Activated CD8-positive, alpha-beta memory T cell treated with anti-CD3 and anti-CD28 coated beads for 48 hours (primary cell): Measurements from ENCODE around the gene CCDC184.
"Not testable (repeated sequence)": the region's sequence is repeated elsewhere in the genome, so short reads cannot be mapped to it uniquely, and the experiment has no call there.

Source experiments
- DNase-seq, 3 experiments: peaks; one replicate each; pipeline ENCODE4 v3.0.0-alpha.2; 2020; ENCODE audit warnings: low read depth in 2 of 3, low spot score in 2 of 3

The CCDC184 gene

GRCh38 chr12:48183091-48183875 is at the start of gene CCDC184:
Gene CCDC184 (plus strand): TSS chr12:48183644. CDS start chr12:48184123, 479 bp downstream.
- DNase-seq: peak; percentile 27 to 45 (median 32)

GRCh38 chr12:48135027-48135426 is 48.4 kb upstream of the CCDC184 start:
- no peak for DNase-seq

GRCh38 chr12:48142818-48143674 is 40.4 kb upstream of the CCDC184 start:
- no peak for DNase-seq

- DNase-seq: no peak
Observed at GRCh38 chr12:48143898-48144297, 39.5 kb upstream of the CCDC184 start.

GRCh38 chr12:48145981-48146380 is 37.5 kb upstream of the CCDC184 start:
- DNase-seq: no peak

DNA sequence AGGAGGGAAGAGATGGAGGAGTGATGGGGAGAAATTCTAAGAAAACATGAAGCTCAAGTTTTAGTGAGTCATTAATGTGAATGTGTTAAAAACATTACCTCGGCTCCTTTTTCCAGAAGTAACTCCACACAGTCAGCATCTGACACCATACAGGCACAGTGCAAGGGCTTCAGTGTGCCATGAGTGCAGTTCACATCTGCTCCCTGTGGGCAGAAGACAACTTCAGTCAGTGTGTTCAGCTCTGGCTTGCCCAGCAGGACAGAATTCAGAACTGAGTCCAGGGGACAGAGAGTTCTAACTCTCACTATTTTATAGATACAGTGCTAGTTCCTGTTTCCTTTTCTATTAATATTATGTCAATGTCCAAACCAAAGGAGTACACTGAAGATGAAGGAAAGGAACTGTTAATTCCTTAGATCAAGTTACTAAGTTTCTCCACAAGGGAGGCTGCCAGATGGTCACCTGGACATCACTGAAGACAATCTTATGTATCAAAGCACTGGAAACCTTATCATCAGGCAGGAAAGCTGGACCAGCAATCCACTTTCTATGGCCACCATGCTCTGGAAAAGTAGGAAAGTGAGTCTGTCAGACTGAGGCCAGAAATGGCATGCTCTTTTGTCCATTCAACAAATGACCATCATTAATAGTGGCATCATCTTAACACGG is 32.2 kb upstream of the CCDC184 start:
- no peak for DNase-seq

DNA sequence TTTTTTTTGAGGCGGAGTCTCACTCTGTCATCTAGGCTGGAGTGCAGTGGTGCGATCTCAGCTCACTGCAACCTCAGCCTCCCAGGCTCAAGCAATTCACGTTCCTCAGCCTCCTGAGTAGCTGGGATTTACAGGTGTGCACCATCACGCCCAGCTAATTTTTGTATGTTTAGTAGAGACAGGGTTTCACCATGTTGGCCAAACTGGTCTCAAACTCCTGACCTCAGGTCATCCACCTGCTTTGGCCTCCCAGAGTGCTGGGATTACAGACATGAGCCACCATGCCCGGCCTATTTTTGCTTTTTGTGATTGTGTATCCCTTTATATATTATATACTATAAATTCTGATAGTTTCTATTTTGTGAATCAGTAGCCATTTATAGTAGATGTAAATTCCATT is 27.7 kb upstream of the CCDC184 start:
- not testable (repeated sequence) for DNase-seq

DNA sequence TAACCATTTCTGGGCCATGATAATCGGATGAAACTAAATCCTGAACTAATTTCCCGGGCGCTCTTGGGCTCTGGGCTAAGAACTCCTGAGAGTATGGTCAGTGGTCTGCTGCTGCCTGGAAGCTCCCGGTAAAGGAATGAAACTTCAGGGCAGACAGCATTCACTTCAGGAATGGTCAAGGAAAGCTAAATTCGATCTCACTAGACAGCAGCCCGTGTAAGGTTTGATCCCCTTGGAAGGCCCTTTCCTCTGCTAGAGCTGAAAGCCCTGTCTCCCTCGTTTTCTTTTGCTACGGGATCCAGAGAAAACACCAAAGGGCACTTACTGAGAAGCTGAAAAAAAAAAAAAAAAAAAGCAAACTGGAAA is 26.8 kb upstream of the CCDC184 start:
- DNase-seq: no peak

GRCh38 chr12:48157018-48157888 is 26.2 kb upstream of the CCDC184 start, which contains the start of gene ASB8:
Gene ASB8 (minus strand): TSS chr12:48157515. CDS start chr12:48153496, 4,019 bp downstream.
- DNase-seq: peak; percentile 90 to 98 (median 95)

DNA sequence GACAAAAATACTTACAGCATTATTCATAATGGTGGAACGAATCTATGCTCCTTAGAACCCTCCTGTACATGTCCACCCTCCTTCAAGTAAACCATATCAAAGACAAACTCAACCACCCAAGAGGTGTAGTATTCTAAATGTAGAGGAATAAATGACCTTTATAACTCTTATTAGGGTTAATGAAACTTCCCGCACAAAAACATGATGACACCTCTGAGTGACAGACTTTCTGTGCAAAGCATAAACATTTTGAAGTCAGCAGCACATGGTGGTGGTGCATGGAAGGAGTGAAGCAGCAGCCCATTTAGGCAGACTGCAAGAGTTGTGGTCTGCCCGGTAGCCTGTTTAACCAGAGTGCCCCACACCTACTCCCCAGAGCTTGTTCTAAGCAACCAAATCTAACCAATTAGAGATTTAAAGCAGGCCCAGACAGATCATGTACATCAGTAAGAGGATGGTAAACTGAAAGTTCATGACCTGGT is 25.5 kb upstream of the CCDC184 start:
- peak in 1 of 3 experiments; percentile 4 for DNase-seq

DNA sequence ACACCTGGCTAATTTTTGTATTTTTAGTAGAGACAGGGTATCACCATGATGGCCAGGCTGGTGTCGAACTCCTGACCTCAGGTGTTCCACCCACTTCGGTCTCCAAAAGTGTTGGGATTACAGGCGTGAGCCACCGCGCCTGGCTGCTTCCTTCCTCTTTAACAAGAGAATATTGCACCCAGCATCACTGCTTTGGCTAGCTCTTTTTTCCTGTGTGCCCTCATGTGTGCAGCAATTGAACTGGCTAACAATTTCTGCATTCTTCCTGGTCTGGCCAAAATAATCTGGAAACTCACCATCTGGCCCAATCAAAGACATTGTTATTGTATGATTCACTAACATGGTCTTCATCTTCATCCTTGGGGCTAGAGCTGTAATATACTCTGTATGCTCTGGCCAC is 23.4 kb upstream of the CCDC184 start:
- DNase-seq: no peak

- DNase-seq: no peak
Observed at GRCh38 chr12:48160807-48161206, 22.6 kb upstream of the CCDC184 start.

GRCh38 chr12:48163150-48163747 is 20.2 kb upstream of the CCDC184 start:
- DNase-seq: no peak

DNA sequence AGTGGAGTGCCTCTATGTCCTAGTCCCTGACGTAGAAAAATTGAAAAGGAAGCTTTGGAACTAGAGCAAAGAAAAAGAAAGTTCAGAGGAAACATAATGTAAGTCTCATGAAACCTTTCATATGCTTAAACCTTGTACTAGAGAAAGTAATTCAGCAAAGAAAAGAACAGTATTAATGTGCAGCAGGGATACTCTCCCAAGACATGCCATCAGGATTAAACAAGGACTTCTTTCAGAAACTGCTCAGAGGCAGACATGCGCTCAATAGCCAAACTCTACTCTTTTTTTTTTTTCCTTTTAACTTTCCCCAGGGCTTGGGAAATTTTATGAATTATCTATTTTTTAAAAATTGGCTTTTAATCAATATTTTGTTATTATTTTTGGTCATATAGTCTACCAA is 19.0 kb upstream of the CCDC184 start:
- DNase-seq: no peak

DNA sequence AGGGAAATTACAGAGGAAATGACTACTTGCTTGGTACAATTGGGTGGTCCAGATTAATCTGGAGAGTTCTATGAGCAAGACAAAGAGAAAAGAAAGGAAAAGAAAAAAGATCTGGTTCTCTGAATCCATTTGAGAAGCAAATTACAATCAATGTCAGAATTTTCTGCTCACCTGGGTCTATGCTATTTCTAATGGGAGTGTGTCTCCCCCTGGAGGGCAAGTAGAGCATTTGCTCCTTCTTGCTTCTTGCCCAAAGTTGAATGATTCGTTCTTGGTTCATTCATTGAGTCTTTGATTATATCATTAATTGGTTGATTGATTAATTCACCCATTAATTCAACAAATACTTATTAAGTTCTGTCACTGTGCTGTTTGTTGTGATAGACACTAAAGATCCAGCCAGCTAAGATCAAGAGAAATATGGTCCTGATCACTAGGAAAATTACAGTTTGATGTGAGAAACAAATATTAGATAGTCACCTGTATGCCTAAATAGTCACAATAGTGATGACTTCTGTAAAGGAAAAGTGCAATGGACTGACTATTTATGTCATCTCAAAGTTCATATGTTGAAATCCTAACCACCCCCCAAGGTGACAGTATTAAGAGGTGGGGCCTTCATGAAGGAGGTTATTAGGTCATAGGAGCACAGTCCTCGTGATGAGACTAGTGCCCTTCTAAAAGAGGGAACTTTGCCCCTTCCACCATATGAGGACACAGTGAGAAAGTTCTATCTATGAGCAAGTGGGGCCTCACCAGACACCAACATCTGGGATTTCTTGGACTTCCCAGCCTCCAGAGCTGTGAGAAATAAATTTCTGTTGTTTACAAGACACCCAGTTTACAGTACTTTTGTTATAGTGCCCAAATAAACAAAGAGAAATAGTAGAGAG is 18.1 kb upstream of the CCDC184 start:
- peak in 1 of 3 experiments; percentile 18 for DNase-seq

- DNase-seq: no peak
Observed at GRCh38 chr12:48169011-48169410, 14.4 kb upstream of the CCDC184 start.

DNA sequence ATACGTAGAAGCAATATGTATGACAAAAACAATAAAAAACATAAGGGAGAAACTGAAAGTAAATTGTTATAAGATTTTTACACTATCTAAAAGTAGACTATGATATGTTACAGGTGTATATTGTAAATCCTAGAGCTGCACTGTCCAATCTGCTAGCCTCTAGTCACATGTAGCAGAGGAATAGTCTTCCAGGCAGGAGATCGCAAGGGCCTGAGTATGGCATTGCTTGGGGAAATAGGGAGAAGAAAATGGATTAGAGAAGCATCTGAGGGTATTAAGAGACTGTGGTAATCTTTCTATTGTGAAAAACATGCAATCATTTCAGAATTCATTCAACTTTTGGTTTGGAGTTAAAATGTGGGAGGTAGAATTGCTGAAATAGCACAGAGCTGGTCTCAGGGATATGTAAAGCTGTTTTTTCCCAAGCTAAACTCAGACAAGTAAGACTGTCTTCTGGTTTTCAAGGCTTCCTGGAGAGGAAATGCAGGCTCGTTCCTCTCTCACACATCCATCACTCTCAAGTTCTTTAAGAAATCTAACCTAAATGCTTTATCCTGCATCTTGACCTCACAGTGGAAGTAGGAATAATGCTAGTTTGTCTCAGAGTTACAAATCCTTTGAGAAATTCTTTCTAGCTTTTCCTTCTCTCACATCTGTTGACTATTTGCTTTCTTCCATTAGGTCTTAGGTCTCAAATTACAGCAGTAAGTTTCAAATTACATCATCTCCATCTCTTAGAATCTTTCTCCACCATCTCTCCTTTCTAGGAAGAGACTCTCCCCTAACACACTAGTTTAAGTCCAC is 7.6 kb upstream of the CCDC184 start:
- no peak for DNase-seq

DNA sequence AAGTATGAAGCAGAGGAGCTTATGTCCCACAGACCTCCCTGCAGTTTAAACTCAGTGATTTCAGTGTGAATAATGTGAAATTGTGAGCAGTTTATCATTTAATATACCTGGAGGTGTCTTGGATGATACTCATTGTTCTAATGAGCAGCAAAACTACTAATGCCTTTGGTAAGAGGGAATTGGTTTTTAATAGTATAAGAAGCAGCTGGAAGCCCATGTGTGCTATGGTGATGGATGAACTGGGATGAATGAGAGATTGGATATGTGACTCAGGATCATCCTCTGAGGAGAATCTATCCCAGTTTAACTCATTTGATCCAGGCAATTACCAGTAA is 7.1 kb upstream of the CCDC184 start:
- no peak for DNase-seq
